ENCODE data around the gene POFUT2. TPM values are rescaled to one million over a fixed set of nuclear protein-coding genes. Genes with fewer than 3 reads are reported as not detected.

The POFUT2 gene
- total RNA-seq, 1 donor from 2014 or later, result 9.0 TPM

- TF ChIP-seq CTCF (IDR thresholded peaks at IDR 0.05; ENCODE audit: insufficient read depth, low read length, severe bottlenecking), result no peak
- H3K4me3 ChIP-seq (ENCODE audit: low read depth, low read length), result no peak overlapping the region
- H3K27me3 ChIP-seq (ENCODE audit: control insufficient read depth, insufficient read depth, low read length), result no peaks in the 10 kb centered on the region
- FAIRE-seq, result no peak
- peaks cover 18% of the 10 kb centered on the region for H3K36me3 ChIP-seq (ENCODE audit: control insufficient read depth, insufficient read depth, low read length)
- DNase-seq (ENCODE audit: low read depth), result no peak
Observed at GRCh38 chr21:45285266-45285931, 2.3 kb downstream of the POFUT2 start.

DNA sequence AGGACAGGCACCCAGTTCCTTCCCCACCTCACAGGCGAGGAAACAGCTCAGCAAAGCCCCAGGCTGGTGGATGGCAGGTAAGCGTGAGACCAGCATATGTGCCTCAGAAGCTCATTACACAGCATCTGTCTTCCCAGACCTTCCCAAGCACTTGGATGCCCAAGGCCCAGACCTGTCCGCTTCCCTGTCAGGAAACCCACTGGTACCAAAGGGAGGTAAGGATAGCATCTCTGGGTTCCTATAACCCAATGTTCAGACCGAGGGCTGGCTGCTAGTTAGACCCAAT, 3.3 kb downstream of the POFUT2 start:
- TF ChIP-seq CTCF (IDR thresholded peaks at IDR 0.05; ENCODE audit: insufficient read depth, low read length, severe bottlenecking), result no peak
- Histone ChIP-seq H3K27me3 (ENCODE audit: control insufficient read depth, insufficient read depth, low read length) (no peaks in the 10 kb centered on the region), H3K4me3 (ENCODE audit: low read depth, low read length) (no peak overlapping the region), H3K36me3 (ENCODE audit: control insufficient read depth, insufficient read depth, low read length) (peaks cover 18% of the 10 kb centered on the region)
- DNase-seq (ENCODE audit: low read depth) (no peak), FAIRE-seq (no peak)

- no peak for FAIRE-seq
- peaks cover 18% of the 10 kb centered on the region for H3K36me3 ChIP-seq (ENCODE audit: control insufficient read depth, insufficient read depth, low read length)
- DNase-seq (ENCODE audit: low read depth), result no peak
Observed at GRCh38 chr21:45283611-45284455, 3.9 kb downstream of the POFUT2 start.

DNA sequence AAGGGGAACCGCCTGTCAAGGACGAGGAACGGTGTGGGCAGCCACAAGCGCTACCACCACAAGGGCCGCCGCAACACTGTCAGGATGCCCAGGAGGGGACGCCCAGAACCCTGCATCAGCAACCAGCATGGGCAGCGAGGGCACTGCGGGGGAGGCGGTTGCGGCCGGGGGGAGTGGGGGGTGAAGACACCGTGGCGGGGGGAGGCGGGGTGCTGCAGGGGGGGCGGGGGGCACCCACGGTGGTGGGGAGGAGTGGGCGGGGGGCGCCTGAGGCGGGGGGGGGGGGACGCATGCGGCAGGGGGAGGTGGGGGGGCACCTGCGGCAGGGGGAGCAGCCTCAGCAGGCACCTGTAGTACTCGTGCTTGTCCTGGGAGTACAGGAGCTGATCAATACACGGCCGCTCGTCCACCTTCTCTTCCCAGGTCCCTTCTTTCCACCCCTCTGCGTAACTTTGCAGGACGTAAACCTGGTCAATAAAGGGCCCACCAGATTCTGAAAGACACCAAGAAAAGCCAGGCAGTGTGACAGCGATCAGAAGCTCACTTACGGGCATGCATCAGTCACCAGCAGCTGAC, 4.6 kb downstream of the POFUT2 start:
- no peak for DNase-seq (ENCODE audit: low read depth)
- Histone ChIP-seq H3K4me3 (ENCODE audit: low read depth, low read length) (no peak overlapping the region), H3K36me3 (ENCODE audit: control insufficient read depth, insufficient read depth, low read length) (peaks cover 19% of the 10 kb centered on the region), H3K27me3 (ENCODE audit: control insufficient read depth, insufficient read depth, low read length) (no peaks in the 10 kb centered on the region)
- no peak for FAIRE-seq
- TF ChIP-seq CTCF (IDR thresholded peaks at IDR 0.05; ENCODE audit: insufficient read depth, low read length, severe bottlenecking), result no peak

More at GRCh38 chr21:45283611-45284455, 3.9 kb downstream of the POFUT2 start:
- Histone ChIP-seq H3K27me3 (ENCODE audit: control insufficient read depth, insufficient read depth, low read length) (no peaks in the 10 kb centered on the region), H3K4me3 (ENCODE audit: low read depth, low read length) (no peak overlapping the region)
- no peak for TF ChIP-seq CTCF (IDR thresholded peaks at IDR 0.05; ENCODE audit: insufficient read depth, low read length, severe bottlenecking)

DNA sequence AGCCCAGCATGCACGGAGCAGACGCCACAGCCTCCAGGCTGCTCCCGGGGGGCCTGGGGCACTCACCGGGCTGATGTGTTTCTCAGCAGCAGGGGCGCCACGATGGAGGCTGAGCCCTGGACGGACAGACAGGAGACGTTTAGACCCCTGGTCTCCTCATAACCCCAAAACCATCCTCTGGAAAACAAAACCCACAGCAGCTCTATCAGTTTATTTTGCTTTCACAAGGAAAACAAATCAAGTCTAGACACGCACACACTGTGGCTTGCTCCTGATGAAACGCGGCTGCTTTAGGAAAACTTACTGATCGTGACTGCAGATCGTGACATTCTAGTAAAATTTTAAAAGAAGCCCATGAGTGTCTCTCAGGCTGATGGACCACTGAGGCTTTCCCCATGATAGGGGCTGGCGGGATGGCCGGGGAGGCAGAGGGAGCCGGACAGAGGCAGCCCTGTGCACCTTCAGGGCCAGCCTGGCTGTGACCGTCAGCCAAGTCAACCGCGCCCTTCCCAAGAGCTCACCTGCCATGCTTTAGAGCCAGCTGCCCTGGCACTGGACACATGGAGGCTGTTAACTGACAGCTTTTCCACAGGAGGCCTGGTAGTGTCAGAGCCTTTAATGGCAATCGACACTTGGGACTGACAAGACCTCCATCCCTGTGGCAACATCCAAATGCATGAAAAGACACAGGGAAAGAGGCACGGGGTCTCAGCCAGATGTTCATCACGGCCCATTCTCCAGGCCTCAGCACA, 5.2 kb downstream of the POFUT2 start:
- H3K36me3 ChIP-seq (ENCODE audit: control insufficient read depth, insufficient read depth, low read length), result peaks cover 21% of the 10 kb centered on the region
- H3K4me3 ChIP-seq (ENCODE audit: low read depth, low read length), result no peak overlapping the region
- FAIRE-seq (no peak), DNase-seq (ENCODE audit: low read depth) (no peak)
- H3K27me3 ChIP-seq (ENCODE audit: control insufficient read depth, insufficient read depth, low read length), result no peaks in the 10 kb centered on the region
- TF ChIP-seq CTCF (IDR thresholded peaks at IDR 0.05; ENCODE audit: insufficient read depth, low read length, severe bottlenecking), result no peak

All from bronchial epithelial cell (primary cell).